Adrenal gland (tissue), 5 donors: ENCODE data around the gene SYNRG.

Experiments used
- CTCF ChIP-seq, 6 experiments: fragments of 450-650 bp in 4 of 6; fragments of 200-600 bp in 2 of 6; sonication (generic) in 1 of 6; IDR thresholded peaks; 1 replicate in 5 of 6; 2 replicates in 1 of 6; pipeline versions ENCODE4 v1.5.1 to v1.8.0; 2016 to 2021; ENCODE audit warnings: antibody characterized with exemption in 6 of 6, mild to moderate bottlenecking in 2 of 6, moderate library complexity in 1 of 6
- POLR2A ChIP-seq, 2 donors: fragments of 450-650 bp; IDR thresholded peaks; one replicate each; pipeline ENCODE4 v1.6.1; 2017; ENCODE audit warnings: antibody characterized with exemption in 2 of 2, mild to moderate bottlenecking in 2 of 2, moderate library complexity in 1 of 2
- donor health status: DM: no; HTN: no; CAD: no.

DNA sequence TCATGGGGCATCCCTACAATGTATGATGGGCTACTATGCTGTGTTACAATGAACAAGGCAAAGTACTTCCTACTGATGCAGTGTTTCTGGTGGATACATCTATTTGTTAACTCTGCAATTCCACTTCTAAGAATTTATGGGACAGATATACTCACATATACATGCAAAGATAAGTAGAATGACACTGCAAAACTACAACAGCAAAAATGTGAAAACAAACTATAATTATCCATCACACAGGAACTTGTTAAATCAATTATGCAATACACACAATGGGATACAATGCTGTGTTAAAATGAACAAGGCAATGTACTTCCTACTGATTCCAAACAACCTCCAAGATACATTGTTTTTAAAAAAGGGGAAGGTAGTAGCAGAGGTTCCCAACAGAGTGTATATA is 30.8 kb upstream of the SYNRG start:
- TF ChIP-seq CTCF (IDR thresholded peaks at IDR 0.05) (no peak), POLR2A (IDR thresholded peaks at IDR 0.05) (no peak)
